Putamen (tissue), 1 donor: ENCODE data around the gene NEK11.
A peak's percentile ranks its signal among the peaks of the same experiment; 100 is the strongest.

ENCODE experiments used
- DNase-seq: peaks from one replicate; pipeline ENCODE4 v3.0.0-alpha.2; 2016; ENCODE audit warnings: low spot score

Gene NEK11, protein sequence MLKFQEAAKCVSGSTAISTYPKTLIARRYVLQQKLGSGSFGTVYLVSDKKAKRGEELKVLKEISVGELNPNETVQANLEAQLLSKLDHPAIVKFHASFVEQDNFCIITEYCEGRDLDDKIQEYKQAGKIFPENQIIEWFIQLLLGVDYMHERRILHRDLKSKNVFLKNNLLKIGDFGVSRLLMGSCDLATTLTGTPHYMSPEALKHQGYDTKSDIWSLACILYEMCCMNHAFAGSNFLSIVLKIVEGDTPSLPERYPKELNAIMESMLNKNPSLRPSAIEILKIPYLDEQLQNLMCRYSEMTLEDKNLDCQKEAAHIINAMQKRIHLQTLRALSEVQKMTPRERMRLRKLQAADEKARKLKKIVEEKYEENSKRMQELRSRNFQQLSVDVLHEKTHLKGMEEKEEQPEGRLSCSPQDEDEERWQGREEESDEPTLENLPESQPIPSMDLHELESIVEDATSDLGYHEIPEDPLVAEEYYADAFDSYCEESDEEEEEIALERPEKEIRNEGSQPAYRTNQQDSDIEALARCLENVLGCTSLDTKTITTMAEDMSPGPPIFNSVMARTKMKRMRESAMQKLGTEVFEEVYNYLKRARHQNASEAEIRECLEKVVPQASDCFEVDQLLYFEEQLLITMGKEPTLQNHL

GRCh38 chr3:131026321-131027151 lies at the start of gene NEK11, which contains the start of gene ASTE1:
NEK11 (plus strand) TSS chr3:131026877; CDS start chr3:131029709, 2,832 bp downstream.
ASTE1 (minus strand) TSS chr3:131026825; CDS start chr3:131025306, 1,519 bp downstream.
- peak; percentile 88 for DNase-seq

DNA sequence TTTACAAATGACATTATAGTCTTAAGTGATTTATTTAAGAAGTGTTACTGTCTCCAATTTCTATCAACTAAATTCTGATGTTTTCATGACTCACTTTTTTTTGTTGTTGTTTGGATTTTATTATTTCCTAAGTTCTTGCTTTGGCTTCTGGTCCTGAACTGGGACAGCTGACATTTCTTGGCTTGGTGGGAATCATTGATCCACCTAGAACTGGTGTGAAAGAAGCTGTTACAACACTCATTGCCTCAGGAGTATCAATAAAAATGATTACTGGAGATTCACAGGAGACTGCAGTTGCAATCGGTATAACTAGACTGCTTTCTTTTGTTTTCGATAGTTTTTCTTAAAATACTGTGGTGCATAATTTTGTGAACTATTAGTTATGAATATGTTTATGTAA lies 47.6 kb upstream of the NEK11 start:
- DNase-seq, result no peak

DNA sequence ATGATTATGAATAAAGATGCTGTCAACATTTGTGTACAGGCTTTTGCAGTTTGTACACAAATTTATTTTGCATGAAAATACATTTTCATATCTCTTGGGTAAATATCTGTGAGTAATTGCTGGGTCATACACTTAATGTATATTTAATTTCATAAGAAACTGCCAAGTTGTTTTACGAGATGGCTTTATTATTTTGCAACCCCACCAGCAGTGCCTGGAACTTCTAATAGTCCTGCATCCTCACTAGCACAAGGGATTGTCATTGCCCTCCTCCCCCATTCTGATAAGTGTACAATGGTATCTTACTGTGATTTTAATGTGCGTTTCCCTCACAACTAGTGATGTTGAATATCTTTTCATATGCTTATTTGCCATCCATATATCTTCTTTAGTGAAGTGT lies 45.2 kb upstream of the NEK11 start:
- no peak for DNase-seq

DNA sequence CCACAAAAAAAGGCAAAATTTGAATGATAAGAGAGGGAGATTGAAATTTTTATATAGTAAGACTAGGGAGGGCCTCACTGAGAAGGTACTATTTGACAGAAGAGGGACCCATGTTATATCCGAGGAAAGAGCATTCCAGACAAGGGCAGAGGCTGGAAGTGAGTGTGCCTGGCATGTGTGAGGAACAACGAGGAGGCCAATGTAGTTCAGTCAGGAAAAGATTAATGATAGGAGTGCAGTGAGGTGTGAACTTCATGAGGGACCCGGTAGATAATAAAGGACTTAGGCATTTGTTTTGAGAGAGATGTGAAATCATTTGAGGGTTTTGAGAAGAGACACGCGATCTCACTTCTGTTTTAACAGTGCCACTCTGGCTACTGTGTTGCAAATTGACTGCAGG lies 36.4 kb upstream of the NEK11 start:
- no peak for DNase-seq

GRCh38 chr3:130991126-130991525 lies 35.6 kb upstream of the NEK11 start:
- DNase-seq, result no peak

- no peak for DNase-seq
These were observed 34.3 kb upstream of the NEK11 start for GRCh38 chr3:130992344-130992743.

GRCh38 chr3:130997289-130997688 lies 29.4 kb upstream of the NEK11 start:
- DNase-seq, result no peak

DNA sequence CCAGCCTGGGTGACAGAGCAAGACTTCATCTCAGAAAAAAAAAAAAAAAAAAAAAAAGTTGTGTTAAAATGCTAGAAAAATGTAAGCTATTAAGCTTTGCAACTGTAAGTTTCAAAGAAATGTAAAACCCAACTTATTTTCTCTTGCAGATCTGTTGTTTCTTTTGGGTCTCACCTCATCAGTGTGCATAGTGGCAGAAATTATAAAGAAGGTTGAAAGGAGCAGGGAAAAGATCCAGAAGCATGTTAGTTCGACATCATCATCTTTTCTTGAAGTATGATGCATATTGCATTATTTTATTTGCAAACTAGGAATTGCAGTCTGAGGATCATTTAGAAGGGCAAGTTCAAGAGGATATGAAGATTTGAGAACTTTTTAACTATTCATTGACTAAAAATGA lies 25.6 kb upstream of the NEK11 start:
- DNase-seq, result no peak

GRCh38 chr3:131004603-131005002 lies 22.1 kb upstream of the NEK11 start:
- DNase-seq, result no peak

GRCh38 chr3:131007256-131007655 lies 19.4 kb upstream of the NEK11 start:
- DNase-seq, result no peak

- DNase-seq, result no peak
These were observed 18.9 kb upstream of the NEK11 start for GRCh38 chr3:131007782-131008181.

DNA sequence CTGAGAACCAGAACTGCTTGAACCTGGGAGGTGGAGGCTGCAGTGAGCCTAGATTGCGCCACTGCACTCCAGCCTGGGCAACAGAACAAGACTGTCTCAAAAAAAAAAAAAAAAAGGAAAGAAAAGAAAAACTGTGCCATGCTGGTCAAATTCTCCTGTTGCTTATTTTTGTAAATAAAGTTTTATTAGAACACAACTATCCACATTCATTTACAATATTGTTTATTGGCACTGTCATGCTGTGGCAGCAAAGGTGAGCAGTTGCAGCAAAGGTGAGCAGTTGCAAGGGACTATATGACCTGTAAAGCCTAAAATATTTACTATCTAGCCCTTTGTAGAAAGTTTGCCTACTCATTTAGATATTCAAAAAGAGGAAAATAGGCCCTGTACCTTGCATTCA lies 18.4 kb upstream of the NEK11 start:
- DNase-seq, result no peak

DNA sequence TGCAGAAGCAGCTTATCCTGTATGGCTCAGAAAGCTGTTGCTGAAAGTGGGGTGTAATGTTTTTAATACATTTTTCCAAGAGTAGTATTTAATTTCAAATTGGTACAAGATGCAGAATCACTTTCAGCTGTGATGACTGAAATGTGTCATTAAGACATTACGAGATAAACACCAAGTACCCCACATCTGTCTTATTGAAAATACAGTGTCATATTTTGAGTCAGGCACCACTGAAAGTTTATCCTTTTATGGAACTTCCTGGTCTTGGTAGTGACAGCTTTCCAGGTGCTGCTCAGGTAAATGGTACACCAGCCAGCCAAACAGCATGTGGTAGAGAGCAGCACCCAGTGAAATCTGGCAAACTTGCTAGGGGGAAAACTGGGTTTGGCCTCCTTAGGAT lies 17.0 kb upstream of the NEK11 start:
- DNase-seq, result no peak

GRCh38 chr3:131018970-131019369 lies 7.7 kb upstream of the NEK11 start:
- DNase-seq, result no peak

DNA sequence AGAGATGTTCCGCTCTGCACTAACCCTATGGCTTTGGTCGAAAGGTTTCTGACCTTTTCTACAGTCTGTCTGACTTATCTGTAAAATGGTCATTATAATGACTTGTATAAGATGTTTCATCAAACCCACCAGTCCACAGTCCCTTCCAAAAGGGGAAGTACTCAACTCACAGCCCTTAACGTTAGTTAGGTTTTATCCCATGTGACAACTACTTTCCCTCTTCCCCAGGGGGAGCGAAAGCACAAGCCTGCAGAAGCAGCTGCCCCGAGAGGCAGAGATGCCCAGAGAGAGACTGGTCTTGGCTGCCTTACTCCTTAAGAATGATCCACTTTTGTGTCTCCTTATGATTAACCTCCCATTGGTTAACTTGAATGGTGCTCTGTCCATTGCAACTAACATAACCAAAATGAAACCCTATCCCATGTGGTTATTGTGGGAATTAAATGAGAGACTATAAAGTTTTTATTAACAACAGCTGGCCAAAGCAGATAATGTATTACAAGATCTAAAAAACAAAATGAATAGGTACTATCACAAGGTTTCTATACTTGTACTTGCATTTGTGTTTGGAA lies 6.5 kb upstream of the NEK11 start:
- no peak for DNase-seq

- DNase-seq, result no peak
These were observed 1.1 kb upstream of the NEK11 start for GRCh38 chr3:131025539-131025938.

- no peak for DNase-seq
These were observed 2.2 kb downstream of the NEK11 start for GRCh38 chr3:131028844-131029243.

- DNase-seq, result no peak
These were observed 5.0 kb downstream of the NEK11 start for GRCh38 chr3:131031660-131032059.

DNA sequence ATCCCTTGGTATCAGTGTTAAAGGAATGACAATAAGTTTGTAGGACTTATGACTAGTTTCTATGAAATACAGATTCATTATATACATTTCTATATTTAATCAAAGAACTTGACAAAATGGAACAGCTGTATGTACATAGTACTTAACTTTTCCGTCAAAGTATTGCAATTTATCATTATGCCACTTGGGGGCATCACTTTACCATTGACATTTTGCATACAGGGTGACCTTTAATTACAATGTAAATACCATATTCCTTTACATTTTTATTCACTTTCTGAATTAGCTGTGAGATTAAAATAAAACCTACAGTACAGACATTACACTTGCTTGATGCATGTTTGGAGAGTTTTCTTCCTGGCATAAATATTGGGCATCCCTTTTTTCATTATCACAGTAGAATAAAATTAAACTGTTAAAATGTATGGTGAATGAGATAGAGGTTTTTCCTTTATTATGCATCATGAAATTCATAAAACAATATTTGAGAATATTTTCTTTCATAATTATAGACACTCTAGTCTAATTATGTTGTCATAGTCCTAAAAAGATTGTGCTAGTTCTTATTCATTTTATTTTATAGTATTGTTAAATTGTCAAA lies 6.9 kb downstream of the NEK11 start:
- DNase-seq, result peak; percentile 25

GRCh38 chr3:131036200-131036816 lies 9.6 kb downstream of the NEK11 start:
- DNase-seq, result no peak

DNA sequence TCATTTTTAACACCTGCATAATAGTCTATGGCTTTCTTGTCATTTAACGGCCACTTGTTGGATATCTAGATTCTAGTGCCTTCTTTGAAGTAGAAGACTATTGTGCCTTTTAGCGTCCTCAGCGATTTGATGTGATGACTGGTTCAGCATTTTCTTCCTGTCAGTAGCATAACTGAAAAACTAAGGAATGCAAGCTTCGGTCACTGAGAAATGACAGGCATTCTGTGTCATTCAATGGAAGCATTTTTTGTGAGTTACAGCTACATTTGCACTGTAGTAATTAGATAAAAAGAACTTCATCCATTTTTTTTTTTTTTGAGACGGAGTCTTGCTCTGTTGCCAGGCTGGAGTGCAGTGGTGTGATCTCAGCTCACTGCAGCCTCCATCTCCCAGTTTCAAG lies 10.3 kb downstream of the NEK11 start:
- DNase-seq, result no peak
